ENCODE measurements around the gene ZHX3. TPM values are rescaled to one million over a fixed set of nuclear protein-coding genes. Genes with fewer than 3 reads are reported as not detected.

Gene ZHX3
- total RNA-seq, 1 donor from 2014 or later: 13.4 TPM

GRCh38 chr20:41363601-41364000 lies 46.1 kb upstream of the ZHX3 start:
- TF ChIP-seq CTCF (conservative IDR thresholded peaks at IDR 0.05; ENCODE audit: low read depth, low read length): no peak
- no peak overlapping the region for H3K4me3 ChIP-seq (ENCODE audit: low read depth, low read length)
- DNase-seq (ENCODE audit: low read depth): no peak

- no peak overlapping the region for H3K4me3 ChIP-seq (ENCODE audit: low read depth, low read length)
- DNase-seq (ENCODE audit: low read depth): no peak
- no peak for TF ChIP-seq CTCF (conservative IDR thresholded peaks at IDR 0.05; ENCODE audit: low read depth, low read length)
Measured at GRCh38 chr20:41362748-41363140, 45.2 kb upstream of the ZHX3 start.

- no peak overlapping the region for H3K4me3 ChIP-seq (ENCODE audit: low read depth, low read length)
- TF ChIP-seq CTCF (conservative IDR thresholded peaks at IDR 0.05; ENCODE audit: low read depth, low read length): no peak
- no peak for DNase-seq (ENCODE audit: low read depth)
Measured at GRCh38 chr20:41361757-41362747, 44.5 kb upstream of the ZHX3 start.

- no peak for TF ChIP-seq CTCF (conservative IDR thresholded peaks at IDR 0.05; ENCODE audit: low read depth, low read length)
- no peak overlapping the region for H3K4me3 ChIP-seq (ENCODE audit: low read depth, low read length)
- DNase-seq (ENCODE audit: low read depth): no peak
Measured at GRCh38 chr20:41360831-41361756, 43.6 kb upstream of the ZHX3 start.

- no peak for TF ChIP-seq CTCF (conservative IDR thresholded peaks at IDR 0.05; ENCODE audit: low read depth, low read length)
- DNase-seq (ENCODE audit: low read depth): no peak
- H3K4me3 ChIP-seq (ENCODE audit: low read depth, low read length): no peak overlapping the region
Measured at GRCh38 chr20:41359541-41360011, 42.0 kb upstream of the ZHX3 start.

GRCh38 chr20:41358717-41359116 lies 41.2 kb upstream of the ZHX3 start:
- no peak overlapping the region for H3K4me3 ChIP-seq (ENCODE audit: low read depth, low read length)
- TF ChIP-seq CTCF (conservative IDR thresholded peaks at IDR 0.05; ENCODE audit: low read depth, low read length): no peak
- DNase-seq (ENCODE audit: low read depth): no peak
